GM21447 (cell line): ENCODE results near the gene FUT7.
"Not testable (repeated sequence)": the region's sequence is repeated elsewhere in the genome, so short reads cannot be mapped to it uniquely, and the experiment has no call there.

ENCODE experiments used
- ATAC-seq: cut with Tn5 transposase; IDR thresholded peaks from one replicate; pipeline ENCODE4 v1.9.1; 2021; ENCODE audit not compliant: unreplicated experiment

FUT7 gene

DNA sequence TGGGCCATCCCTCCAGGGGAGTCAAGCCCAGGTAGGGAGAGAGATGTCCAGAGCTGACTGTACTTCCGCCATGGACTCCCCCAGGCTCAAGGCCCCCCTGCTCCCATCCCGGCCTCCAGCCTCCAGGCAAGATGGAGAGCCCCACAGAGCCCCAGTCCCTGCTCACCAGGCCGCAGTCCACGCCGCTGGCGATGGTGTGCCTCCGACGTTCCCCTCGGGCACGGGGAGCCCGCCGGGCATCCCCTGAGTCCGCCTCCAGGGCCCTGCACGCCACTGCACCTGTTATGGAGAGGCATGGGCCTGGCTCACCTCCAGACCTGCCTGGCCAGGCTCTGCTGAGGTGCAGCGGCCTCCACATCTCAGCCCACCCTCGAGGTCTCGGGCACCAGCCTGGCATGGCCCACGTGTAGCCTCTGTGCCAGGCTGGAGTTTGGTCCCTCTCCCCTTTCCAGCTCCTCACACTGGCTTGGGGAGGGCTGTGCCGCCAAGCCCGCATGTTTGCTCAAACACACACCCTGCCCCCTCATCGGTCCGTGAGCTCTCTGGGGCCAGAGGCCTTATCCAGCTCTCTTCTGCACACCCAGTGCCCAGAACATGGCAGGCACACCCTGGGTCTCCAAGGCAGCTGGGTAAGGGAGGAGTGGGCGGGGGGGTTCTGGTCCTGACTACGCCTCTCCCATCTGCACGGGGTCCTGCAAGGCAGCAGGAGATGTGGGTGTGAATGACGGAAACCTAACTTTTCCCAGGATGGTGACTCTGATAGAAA is 34.4 kb upstream of the FUT7 start:
- ATAC-seq, result no peak

DNA sequence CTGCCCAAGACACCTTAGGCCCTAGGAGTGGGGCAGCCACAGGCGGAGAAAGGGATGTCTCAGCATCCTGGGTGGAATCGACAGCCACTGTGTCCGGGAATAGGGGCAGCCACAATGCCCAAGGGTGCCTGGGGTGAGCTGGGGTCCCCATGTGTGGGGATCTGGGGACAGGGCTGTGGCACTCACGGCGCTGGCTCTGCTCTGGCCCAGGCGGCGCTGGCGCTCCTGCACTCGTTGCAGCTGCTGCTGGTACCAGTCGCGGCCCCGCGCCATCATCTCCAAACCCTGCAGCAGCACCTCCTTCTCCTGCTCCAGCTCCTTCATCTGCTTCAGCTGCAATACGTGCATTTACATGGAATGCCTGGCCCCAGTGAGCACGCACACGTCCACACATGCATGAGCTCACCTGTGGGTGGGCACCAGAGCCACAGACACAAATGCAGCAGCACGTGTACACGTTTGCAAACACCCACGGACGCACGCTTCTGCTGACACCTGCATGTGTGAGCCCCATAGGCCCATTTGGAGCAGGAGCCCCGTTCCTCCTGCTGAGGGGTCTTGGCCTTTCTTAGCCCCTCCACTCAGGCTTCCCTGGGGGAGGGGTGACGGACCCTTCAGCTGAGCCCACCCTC is 33.6 kb upstream of the FUT7 start:
- ATAC-seq, result no peak

GRCh38 chr9:137064880-137065164 is 32.9 kb upstream of the FUT7 start:
- ATAC-seq, result no peak

DNA sequence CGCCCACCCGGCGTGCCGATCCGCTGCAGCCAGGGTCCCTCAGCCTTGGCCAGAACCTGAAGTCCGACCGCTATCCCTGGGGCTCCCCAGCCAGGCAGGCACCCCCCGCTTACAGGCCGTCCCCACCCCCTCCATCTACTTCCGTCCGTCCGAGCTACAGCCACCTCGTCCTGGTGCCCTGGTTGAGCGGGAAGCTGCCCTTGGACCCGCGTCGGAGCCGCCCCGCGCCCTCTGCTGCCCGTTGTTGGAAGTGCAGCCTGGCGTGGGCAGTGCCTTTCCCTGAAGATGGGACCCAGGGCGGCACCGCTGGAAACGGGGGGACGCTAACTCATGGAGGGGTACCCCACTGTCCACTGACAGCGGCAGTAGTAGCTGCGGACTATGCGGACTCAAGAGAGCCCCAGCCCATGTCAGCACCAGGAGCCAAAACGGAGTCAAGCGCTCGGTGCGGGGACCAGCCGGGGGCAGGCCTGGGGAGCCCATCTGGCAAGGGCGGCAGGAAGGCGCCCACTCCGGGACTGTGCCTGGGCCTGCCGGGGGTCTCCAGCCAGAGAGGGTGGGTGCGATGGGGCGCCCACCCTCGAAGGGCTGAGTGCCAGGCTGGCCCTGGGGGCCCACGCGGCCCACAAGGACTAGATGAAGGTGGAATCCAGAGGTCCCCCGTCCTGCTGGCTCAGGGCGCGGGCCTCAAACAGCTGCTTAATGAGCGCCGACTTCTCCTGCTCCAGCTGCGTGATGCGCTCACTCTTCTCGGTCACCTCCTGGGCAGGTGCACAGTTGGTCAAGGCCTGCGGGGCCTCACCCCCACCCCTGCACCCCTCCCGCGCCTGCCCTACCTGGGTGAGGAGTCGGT is 32.4 kb upstream of the FUT7 start:
- ATAC-seq, result no peak

- ATAC-seq, result no peak
Measured at GRCh38 chr9:137063311-137064026, 31.6 kb upstream of the FUT7 start.

DNA sequence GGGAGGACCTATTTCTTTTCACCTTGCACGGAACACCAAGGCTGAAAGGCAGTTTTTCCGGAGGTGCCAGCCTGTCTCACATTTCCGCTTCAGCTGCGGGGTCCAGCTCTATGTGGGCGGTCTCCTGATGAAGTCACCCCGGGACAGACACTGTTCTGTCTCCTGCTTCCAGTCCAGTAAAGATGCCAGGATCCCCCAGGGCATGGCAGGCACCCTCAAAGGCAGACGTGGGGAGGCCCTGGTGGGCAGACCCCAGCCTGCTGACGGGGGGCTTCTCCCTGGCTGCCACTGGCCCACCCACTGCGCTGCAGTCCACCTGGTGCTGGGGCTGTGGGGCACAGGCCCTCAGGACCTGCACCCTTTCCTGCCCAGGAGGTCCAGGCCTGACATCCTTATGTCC is 30.9 kb upstream of the FUT7 start:
- not testable (repeated sequence) for ATAC-seq

- ATAC-seq, result no peak
Measured at GRCh38 chr9:137062384-137062783, 30.5 kb upstream of the FUT7 start.

DNA sequence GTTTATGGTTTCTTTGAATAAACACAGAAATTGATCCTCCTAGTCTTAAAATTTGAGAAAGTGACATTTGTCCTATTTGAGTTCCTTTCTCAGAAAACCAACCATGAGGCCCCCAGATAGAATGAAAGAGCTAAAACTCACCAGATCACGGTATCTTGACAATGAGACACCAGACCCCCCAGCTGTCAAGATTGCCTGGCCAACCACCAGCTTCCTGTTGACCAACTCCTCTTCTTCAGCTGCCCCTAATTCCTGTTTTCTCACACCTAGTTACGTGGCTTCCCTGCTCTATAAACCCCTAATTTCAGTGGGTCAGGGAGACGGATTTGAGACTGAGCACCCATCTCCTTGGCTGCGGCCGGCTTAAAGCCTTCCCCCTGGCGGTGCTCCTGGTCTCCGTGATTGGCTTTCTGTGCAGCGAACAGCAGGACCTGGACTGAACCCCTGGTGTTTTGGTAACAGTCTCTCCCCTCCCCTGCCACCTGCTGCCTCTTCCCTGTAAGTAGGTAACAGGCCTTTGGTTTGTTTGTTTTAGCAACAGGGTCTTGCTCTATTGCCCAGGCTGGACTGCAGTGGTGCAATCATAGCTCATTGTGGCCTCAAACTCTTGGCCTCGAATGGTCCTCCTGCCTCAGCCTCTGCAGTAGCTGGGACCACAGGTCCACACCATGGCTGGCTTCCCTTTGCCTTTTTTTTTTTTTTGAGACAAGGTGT is 26.8 kb upstream of the FUT7 start:
- ATAC-seq, result no peak

DNA sequence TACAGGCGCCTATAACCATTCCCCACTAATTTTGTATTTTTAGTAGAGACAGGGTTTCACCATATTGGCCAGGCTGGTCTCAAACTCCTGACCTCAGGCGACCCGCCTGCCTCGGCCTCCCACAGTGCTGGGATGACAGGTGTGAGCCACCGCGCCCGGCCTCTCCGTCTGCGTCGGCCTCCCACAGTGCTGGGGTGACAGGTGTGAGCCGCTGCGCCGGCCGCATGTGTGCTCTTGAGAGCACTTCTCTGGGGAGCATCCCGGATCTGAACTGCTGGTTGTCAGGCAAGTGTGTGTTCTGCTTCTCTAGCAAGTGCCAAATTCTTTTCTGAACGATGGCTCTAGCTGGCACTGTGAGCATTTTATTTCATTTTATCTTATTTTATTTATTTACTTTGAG is 25.7 kb upstream of the FUT7 start:
- no peak for ATAC-seq

- ATAC-seq, result no peak
Measured at GRCh38 chr9:137056739-137057415, 25.0 kb upstream of the FUT7 start.

DNA sequence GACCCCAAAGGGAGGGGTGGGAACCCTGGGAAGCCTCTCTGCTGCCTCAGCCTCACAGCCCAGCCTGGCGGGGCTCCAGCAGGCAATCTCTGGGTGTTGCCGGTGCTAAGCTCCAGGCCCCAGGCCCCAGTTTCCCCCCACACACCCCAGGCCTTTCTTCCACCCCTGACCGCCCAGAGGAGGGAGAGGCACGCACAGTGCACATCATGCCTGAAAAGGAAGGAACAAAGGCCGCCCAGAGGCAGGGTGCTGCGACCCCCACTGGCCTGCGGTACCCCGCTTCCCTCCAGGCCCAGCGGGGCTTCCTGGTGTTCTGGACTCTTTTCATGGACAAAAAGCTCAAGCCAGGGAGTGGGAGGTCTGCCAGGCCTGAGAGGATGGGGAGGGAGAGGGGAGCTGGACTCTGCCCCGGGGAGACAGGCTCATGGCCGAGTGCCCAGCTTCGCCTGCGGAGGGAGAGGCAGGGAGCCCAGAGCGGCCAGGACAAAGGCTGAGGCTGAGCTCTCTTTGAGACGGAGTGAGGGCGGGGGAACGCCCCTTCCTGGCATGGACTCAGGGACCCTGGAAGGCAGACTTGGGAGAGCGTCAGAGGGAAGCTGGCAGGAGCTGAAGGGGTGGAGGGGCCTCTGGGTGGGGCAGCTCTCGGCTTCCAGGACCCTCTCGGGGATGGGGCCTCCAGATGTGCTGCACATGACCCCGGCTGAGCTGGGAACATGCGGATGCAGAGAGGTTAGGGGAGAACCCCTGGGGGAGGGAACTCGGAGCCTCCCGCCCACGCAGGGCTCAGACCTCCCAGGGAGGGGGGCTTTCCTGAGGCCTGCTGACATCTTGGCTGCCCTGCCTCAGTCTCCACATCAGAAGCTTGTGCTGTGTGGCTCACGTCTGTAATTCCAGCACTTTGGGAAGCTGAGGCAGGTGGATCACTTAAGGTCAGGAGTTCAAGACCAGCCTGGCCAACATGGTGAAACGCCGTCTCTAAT is 23.8 kb upstream of the FUT7 start:
- ATAC-seq, result no peak

DNA sequence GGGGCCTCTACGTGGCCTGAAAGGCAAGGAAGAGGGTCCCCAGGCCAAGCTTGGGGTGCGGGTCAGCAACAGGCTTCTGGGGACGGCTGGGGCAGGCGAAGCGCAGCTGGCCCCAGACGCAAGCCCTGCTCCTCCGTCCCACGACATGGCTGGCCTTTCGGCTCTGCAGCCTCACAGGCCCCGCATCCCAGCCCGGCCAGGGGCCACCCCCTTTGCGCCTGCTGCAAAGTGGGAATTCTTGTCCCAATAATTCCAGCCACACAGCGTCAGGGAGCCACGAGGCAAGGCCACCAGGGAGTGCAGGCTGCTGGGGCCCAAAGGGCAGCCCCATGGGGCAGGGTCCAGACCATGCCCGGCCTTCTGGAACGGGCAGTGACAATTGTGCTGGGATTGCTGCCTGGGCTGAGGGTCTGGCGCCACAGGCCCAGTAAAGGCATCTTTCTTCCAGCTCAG is 23.1 kb upstream of the FUT7 start:
- no peak for ATAC-seq

DNA sequence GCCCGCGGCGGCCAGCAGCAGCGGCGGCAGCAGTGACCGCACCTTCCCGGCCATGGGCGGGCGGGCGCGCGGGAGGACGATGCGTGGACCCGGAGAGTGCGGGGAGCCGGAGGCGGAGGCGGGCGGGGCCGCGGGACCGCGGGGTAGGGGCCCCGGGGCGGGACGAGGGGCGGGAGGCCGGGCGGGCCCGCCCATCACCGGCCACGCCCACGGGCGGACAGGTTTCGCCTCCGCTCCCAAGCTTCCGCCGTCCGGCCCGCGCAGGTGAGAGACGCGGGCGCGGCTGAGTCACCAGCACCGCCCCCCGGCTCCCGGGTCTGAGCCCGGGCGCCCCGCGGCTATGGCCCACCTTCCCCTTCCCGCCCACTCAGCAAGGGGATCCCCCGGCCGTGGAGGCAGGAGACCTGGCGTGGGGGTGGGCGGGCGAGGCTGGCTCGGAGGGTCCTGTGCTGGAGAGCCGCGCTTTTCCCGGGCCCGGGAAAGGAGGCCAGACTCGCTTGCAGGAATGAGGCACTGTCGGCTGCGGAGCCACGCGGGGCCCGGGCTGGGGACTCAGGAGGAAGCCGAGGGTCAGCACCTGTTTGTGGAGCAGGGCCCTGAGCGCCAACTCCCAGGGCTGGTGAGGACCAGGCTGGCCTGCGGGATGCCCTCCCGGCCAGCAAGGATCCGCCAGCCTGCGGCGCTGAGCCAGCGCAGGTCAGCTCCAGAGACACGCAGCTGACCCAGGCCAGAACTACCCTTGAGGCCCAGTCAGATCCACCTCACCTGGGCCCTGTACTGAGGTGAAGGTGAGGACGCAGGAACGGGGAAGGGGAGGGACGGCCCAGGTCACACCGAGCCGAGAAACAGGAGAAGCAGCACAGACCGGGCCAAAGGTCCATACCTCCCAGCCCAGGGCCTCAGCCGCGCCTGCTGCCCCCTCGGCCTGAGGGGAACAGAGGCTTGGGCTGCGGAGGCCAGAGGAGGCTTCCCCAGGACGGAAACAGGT is 22.4 kb upstream of the FUT7 start, which contains the start of gene ENTPD2:
TSS of gene ENTPD2 (minus strand) at position 118 of the 988 bp plus-strand sequence. CDS start at position 54, 64 bp downstream.
- no peak for ATAC-seq

- ATAC-seq, result no peak
Measured at GRCh38 chr9:137052998-137053943, 21.4 kb upstream of the FUT7 start.

DNA sequence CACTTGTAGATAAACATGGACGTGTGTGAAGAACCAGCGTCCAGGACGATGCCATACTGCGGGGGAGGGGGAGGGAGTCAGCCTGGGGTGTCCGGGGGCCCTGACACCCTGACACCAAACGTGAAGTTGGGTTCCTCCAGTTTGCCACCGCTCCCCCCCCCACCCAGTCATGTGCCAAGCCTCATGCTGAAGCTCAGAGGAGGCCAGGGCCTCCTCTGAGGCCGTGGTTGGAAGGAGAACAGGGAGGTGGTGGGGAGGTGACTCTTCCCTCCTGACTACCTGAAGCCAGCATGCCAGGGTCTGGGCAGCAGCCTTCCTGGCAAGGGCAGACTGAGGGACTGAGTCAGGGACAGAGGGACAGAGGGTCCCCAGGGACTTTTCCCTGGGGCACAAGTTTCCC is 20.4 kb upstream of the FUT7 start:
- no peak for ATAC-seq

- no peak for ATAC-seq
Measured at GRCh38 chr9:137051145-137051724, 19.3 kb upstream of the FUT7 start.
